Activated CD4-positive, alpha-beta T cell treated with anti-CD3 and anti-CD28 coated beads, Interleukin-2, Interleukin-6, amounts not matched to agents 100 ng/mL and 50 ng/mL, durations not matched to agents 16 hours and 8 hours (primary cell): ENCODE data around the gene MPP3.
"Not testable (repeated sequence)": the region's sequence is repeated elsewhere in the genome, so short reads cannot be mapped to it uniquely, and the experiment has no call there.

Source experiments
- DNase-seq: peaks from one replicate; pipeline ENCODE4 v3.0.0-alpha.2; 2020

Gene MPP3

GRCh38 chr17:43860927-43861622 is 28.1 kb upstream of the MPP3 start:
- DNase-seq, result no peak

DNA sequence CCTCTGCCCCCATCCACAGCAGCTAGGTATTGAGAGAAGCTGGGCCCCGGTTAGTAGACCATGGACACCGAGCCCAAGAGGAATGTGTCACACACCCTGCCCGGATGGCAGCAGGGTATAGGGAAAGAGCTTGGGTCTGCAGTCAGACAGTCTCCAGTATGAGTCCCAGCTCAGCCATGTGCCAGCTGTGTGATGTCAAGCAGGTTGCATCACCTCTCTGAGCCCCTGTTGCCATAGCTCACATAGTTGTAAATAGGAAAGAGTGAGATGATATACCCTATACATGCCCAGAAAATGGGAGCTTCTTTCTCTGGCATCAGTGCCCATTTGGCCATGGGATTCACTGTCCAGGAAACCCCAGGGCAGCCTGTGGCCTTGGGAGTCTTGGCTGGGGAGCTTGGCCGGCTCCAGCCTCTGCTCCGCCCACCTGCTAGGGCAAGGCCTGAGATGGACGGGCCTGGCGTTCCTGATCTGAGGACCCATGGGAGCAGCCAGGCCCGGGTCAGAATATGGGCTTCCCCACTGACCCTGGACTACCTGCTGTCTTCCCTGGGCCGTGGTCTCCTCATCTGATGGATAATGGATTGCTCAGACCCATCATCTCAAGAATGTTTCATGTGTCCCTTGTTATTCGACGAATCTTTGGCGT is 27.3 kb upstream of the MPP3 start:
- no peak for DNase-seq

DNA sequence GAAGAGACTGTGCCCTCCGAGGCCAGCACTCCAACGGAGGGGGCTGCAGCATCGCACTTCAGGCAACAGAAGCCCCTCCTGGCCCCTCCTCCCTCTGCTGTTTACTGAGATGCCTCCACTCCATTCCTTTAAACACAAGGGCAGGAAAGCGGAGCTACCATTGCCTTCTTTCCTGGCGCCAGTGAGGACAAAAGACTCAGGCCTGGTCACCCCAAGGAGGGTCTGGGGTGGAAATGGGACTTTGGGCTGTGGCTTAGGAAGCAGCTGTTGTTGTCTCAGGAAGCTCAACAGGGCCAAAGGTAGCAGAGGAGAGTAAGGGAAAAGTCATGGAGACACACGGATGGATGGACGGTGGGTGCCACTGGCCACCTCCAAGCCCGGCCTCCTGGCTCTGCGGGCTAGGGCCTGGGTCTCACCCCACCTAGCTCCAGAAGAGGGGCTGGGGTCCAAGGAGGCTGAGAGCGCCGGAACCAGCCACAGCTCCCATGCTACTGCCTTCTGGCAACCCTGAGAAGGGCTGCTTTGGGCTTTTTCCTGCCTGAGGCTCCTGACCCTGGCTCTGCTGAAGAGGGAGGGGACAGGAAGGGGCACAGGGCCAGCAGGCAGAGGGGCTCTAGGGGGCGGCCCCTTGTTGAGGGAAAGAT is 25.1 kb upstream of the MPP3 start:
- DNase-seq, result no peak

GRCh38 chr17:43857141-43857540 is 24.2 kb upstream of the MPP3 start:
- no peak for DNase-seq

GRCh38 chr17:43856141-43856540 is 23.2 kb upstream of the MPP3 start:
- no peak for DNase-seq

GRCh38 chr17:43855061-43855460 is 22.1 kb upstream of the MPP3 start:
- no peak for DNase-seq

GRCh38 chr17:43854498-43854897 is 21.6 kb upstream of the MPP3 start:
- DNase-seq, result no peak

GRCh38 chr17:43853546-43853945 is 20.6 kb upstream of the MPP3 start:
- no peak for DNase-seq

DNA sequence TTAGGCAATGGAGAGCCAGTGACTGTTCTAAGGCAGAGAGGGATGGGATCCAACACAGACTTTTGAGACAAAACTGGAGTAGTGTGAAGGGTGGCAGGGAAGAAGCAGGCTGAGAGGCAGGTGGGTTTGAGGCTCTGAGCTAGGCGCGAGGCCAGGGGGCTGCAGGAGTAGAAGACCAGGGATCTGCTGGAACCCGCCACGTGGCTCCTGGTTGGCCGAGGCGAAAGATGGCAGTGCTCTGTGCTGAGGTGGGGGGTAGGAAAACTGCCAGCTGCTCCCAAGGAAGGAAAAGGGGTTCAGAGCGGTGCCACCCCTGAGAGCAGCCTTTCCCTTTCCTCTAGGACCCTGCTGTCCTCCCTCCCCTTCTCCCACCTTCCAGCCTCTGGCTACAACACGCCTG is 19.6 kb upstream of the MPP3 start:
- DNase-seq, result no peak

- no peak for DNase-seq
Observed at GRCh38 chr17:43849116-43849515, 16.2 kb upstream of the MPP3 start.

DNA sequence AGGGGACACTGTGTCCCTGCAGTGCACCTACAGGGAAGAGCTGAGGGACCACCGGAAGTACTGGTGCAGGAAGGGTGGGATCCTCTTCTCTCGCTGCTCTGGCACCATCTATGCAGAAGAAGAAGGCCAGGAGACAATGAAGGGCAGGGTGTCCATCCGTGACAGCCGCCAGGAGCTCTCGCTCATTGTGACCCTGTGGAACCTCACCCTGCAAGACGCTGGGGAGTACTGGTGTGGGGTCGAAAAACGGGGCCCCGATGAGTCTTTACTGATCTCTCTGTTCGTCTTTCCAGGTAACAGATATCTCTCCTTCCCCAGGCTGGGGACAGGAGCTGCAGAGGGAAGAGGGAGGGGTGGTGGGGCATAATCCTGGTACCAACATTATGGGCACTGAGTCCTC is 15.7 kb upstream of the MPP3 start:
- DNase-seq, result no peak

DNA sequence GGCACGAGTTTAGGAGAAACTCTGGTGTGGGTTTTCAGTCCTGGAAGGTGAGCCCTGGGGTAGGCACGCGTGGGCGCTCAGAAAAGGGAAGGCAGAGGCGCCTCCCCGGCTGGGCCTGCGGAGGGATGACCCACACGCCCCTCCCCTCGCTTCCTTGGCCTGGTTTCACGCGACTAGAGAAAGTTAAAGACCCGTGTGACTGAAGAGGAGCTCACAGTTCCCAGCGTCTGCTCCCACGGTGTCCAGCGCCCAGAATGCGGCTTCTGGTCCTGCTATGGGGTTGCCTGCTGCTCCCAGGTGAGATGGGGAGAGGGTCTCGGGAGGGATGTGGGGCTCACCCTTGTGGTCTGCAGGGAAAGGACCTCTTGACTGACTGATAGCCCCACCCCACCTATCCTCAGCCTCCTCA is 14.0 kb upstream of the MPP3 start, which contains the start of gene CD300LG:
TSS of gene CD300LG (plus strand) at position 214 of the 409 bp plus-strand sequence. CDS start at position 255, 41 bp downstream.
- DNase-seq, result no peak

DNA sequence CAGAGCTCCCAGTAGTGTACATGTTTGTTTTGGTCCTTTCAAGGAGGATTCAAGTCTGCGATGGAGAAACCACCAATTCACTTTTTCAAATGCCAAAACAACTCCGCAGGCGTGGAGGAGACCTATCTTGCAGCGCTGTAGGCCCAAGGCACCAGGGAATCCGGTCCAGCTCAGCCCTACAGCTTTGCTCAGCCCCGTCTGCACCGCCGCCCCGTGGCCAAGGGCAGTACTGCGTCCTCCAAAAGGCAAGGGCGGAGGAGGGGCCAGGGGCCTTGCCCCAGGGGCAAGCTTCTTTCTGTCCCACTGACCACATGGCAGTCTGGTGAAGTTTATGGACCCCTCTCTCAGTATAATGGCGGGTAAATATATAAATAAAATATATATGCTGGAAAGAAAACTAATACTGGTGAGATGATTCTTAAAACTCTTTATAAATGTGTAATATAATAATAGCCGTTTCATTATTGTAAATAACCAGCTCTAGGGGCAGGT is 13.3 kb upstream of the MPP3 start:
- peak; percentile 84 for DNase-seq

DNA sequence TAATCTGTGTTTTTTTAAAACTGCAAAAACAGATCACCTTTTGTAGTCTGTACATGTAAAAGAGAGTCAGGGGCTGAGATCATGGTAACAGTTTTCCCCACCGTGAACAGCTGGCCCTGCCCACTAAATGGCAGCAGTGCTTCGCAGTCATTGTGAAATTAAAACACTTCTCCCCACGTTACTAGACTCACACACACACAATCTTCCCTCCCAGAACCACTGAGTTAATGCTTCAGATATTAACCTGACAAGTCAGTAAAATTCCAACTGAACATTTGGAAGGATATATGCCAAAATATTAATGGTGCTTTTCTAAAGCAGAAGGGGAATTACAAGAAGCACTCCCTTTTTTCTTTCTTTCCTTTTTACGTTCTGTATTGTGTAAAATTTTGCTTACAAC is 12.8 kb upstream of the MPP3 start:
- DNase-seq, result no peak

DNA sequence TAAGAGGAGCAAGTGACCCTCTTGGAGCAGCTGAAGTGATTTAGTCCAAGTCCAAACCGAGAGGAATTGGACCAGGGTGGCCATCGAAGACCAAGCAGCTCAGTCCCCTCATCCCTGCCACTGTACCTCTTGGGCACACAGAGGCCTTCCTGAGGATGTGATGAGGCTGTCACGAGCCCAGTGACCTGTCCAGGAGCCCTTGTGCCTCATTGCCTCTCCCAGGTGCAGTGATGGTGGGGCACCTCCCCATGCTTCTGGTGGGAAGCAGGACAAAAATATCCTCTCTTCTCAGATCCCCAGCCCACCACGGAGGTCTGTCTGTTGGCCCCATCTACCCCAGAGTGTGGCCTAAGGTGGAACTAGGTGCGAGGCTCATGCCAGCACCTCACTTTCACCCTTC is 11.3 kb upstream of the MPP3 start:
- DNase-seq, result no peak

DNA sequence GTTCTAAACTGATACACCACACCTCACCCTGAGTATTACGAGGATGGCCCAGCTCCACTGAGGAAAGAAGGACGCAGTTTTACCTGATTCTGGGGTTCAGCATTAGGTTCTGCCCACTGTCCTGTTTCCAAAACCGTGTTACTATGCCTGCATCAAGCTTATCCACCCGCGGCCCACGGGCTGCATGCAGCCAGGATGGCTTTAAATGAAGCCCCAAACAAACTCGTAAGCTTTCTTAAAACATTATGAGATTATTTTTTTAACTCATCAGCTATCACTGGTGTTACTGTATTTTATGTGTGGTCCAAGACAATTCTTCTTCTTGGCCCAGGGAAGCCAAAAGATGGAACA is 10.0 kb upstream of the MPP3 start:
- DNase-seq, result no peak

GRCh38 chr17:43842091-43842974 is 9.4 kb upstream of the MPP3 start:
- not testable (repeated sequence) for DNase-seq

DNA sequence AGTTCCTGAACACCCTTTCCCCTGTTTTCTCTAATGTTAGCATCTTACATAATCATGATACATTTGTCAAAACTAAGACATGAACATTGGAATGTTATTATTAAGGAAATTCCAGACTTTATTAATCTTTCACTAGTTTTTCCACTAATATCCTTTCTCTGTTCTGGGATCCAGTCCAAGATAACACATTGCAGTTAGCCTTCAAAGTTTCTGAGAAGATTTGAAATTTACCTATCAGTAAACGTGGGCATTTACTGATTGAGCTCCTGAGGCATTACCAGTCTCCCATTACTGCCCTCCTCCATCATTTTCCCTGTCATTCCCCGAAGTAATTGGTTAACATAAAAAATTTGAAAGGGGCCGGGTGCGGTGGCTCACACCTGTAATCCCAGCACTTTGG is 8.3 kb upstream of the MPP3 start:
- no peak for DNase-seq

DNA sequence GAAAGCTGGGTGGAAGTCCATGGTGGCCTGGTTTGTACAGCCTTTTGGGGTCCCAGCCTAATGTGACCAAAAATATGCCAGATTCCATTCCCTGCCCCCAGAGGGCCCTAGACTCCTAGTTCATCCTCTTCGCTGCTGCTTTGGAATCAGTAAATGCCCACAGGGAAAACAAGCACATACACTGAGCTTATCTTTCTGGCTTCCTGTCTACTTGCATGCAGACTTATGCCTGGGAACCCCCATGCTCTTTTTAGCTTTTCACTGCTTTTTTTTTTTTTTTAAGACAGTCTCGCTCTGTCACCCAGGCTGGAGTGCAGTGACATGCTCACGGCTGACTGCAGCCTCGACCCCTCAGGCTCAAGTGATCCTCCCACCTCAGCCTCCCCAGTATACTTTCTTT is 7.9 kb upstream of the MPP3 start:
- DNase-seq, result no peak

- DNase-seq, result no peak
Observed at GRCh38 chr17:43839670-43840108, 6.7 kb upstream of the MPP3 start.

DNA sequence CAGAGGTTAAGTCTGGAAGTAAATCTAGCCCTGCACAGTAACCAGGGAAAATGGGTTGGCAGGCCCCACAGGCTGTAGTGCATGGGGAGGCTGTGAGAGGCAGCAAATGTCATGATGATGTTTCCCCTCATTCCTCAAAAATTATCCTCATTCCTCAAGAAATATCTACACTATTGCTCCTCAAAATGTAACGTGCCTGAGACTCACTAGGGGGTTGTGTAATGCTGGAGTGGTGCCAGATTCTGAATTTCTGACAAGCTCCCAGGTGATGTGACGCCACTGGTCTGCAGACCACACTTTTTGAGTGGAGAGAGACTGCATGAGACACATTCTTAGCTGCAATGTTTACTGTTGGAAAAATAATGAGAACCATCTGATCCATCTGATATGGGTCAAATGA is 1.2 kb upstream of the MPP3 start:
- no peak for DNase-seq

GRCh38 chr17:43832168-43832975 is 574 bp downstream of the MPP3 start:
- DNase-seq, result no peak
